ENCODE measurements around the gene FSTL4.

The FSTL4 gene

GRCh38 chr5:133497608-133498348 lies 114.6 kb downstream of the FSTL4 start:
- in situ Hi-C loops (cut with HindIII; ENCODE audit: low pct_ligation_motif_present, low pct_unique_long_range_greater_than_20kb, low sequenced_read_pairs) = no loop called here
- DNase-seq = no peak

- DNase-seq = no peak
- in situ Hi-C loops (cut with HindIII; ENCODE audit: low pct_ligation_motif_present, low pct_unique_long_range_greater_than_20kb, low sequenced_read_pairs) = no loop called here
Measured at GRCh38 chr5:133496631-133497030, 115.7 kb downstream of the FSTL4 start.

GRCh38 chr5:133494923-133495246 lies 117.5 kb downstream of the FSTL4 start:
- DNase-seq = no peak
- in situ Hi-C loops (cut with HindIII; ENCODE audit: low pct_ligation_motif_present, low pct_unique_long_range_greater_than_20kb, low sequenced_read_pairs) = no loop called here

- in situ Hi-C loops (cut with HindIII; ENCODE audit: low pct_ligation_motif_present, low pct_unique_long_range_greater_than_20kb, low sequenced_read_pairs) = no loop called here
- no peak for DNase-seq
Measured at GRCh38 chr5:133494232-133494922, 118.0 kb downstream of the FSTL4 start.

GRCh38 chr5:133489632-133490031 lies 122.7 kb downstream of the FSTL4 start:
- DNase-seq = no peak
- in situ Hi-C loops (cut with HindIII; ENCODE audit: low pct_ligation_motif_present, low pct_unique_long_range_greater_than_20kb, low sequenced_read_pairs) = no loop called here

- no peak for DNase-seq
- in situ Hi-C loops (cut with HindIII; ENCODE audit: low pct_ligation_motif_present, low pct_unique_long_range_greater_than_20kb, low sequenced_read_pairs) = no loop called here
Measured at GRCh38 chr5:133487093-133487492, 125.2 kb downstream of the FSTL4 start.

GRCh38 chr5:133485468-133485867 lies 126.9 kb downstream of the FSTL4 start:
- in situ Hi-C loops (cut with HindIII; ENCODE audit: low pct_ligation_motif_present, low pct_unique_long_range_greater_than_20kb, low sequenced_read_pairs) = no loop called here
- DNase-seq = no peak

- no peak for DNase-seq
- in situ Hi-C loops (cut with HindIII; ENCODE audit: low pct_ligation_motif_present, low pct_unique_long_range_greater_than_20kb, low sequenced_read_pairs) = no loop called here
Measured at GRCh38 chr5:133483406-133484090, 128.8 kb downstream of the FSTL4 start.

GRCh38 chr5:133482028-133482427 lies 130.3 kb downstream of the FSTL4 start:
- DNase-seq = no peak
- in situ Hi-C loops (cut with HindIII; ENCODE audit: low pct_ligation_motif_present, low pct_unique_long_range_greater_than_20kb, low sequenced_read_pairs) = no loop called here

GRCh38 chr5:133480866-133481265 lies 131.5 kb downstream of the FSTL4 start:
- in situ Hi-C loops (cut with HindIII; ENCODE audit: low pct_ligation_motif_present, low pct_unique_long_range_greater_than_20kb, low sequenced_read_pairs) = no loop called here
- DNase-seq = no peak

GRCh38 chr5:133480366-133480765 lies 132.0 kb downstream of the FSTL4 start:
- in situ Hi-C loops (cut with HindIII; ENCODE audit: low pct_ligation_motif_present, low pct_unique_long_range_greater_than_20kb, low sequenced_read_pairs) = no loop called here
- no peak for DNase-seq

- in situ Hi-C loops (cut with HindIII; ENCODE audit: low pct_ligation_motif_present, low pct_unique_long_range_greater_than_20kb, low sequenced_read_pairs) = no loop called here
- no peak for DNase-seq
Measured at GRCh38 chr5:133478199-133478985, 133.9 kb downstream of the FSTL4 start.

- no peak for DNase-seq
- in situ Hi-C loops (cut with HindIII; ENCODE audit: low pct_ligation_motif_present, low pct_unique_long_range_greater_than_20kb, low sequenced_read_pairs) = no loop called here
Measured at GRCh38 chr5:133475986-133476385, 136.4 kb downstream of the FSTL4 start.

GRCh38 chr5:133474851-133475590 lies 137.3 kb downstream of the FSTL4 start:
- in situ Hi-C loops (cut with HindIII; ENCODE audit: low pct_ligation_motif_present, low pct_unique_long_range_greater_than_20kb, low sequenced_read_pairs) = no loop called here

GRCh38 chr5:133473291-133473690 lies 139.1 kb downstream of the FSTL4 start:
- in situ Hi-C loops (cut with HindIII; ENCODE audit: low pct_ligation_motif_present, low pct_unique_long_range_greater_than_20kb, low sequenced_read_pairs) = no loop called here
- no peak for DNase-seq

More at GRCh38 chr5:133474851-133475590, 137.3 kb downstream of the FSTL4 start:
- no peak for DNase-seq

GRCh38 chr5:133472829-133473228 lies 139.5 kb downstream of the FSTL4 start:
- in situ Hi-C loops (cut with HindIII; ENCODE audit: low pct_ligation_motif_present, low pct_unique_long_range_greater_than_20kb, low sequenced_read_pairs) = no loop called here
- no peak for DNase-seq

- in situ Hi-C loops (cut with HindIII; ENCODE audit: low pct_ligation_motif_present, low pct_unique_long_range_greater_than_20kb, low sequenced_read_pairs) = no loop called here
- no peak for DNase-seq
Measured at GRCh38 chr5:133471699-133472098, 140.6 kb downstream of the FSTL4 start.

- in situ Hi-C loops (cut with HindIII; ENCODE audit: low pct_ligation_motif_present, low pct_unique_long_range_greater_than_20kb, low sequenced_read_pairs) = no loop called here
- no peak for DNase-seq
Measured at GRCh38 chr5:133470841-133471240, 141.5 kb downstream of the FSTL4 start.
